Measurements from ENCODE around the gene GALNT18. TPM values are rescaled to one million over a fixed set of nuclear protein-coding genes. Genes with fewer than 3 reads are reported as not detected.

The GALNT18 gene
- total RNA-seq, 1 experiment from 2014 or later: 1.7 TPM

- no peaks in the 10 kb centered on the region for H3K27me3 ChIP-seq (ENCODE audit: insufficient read depth, low read length)
- no peaks in the 10 kb centered on the region for H3K9me3 ChIP-seq (ENCODE audit: control insufficient read depth, low read depth, low read length)
- H3T11ph ChIP-seq (ENCODE audit: low read length): no peak overlapping the region
- no peak overlapping the region for H2BK15ac ChIP-seq (ENCODE audit: low read depth, low read length)
- no peak overlapping the region for H2BK12ac ChIP-seq (ENCODE audit: insufficient read length, low read depth, low read length)
- no peak overlapping the region for H3K9ac ChIP-seq (ENCODE audit: extremely low read depth, insufficient read length, low read length)
- no CpG with 5 or more reads among the region's 11 CpGs for WGBS (ENCODE audit: extremely low coverage, insufficient read length, low lambda C conversion rate)
- H3K79me2 ChIP-seq (ENCODE audit: insufficient read depth, low read length): no peaks in the 10 kb centered on the region
- H3K4ac ChIP-seq (ENCODE audit: low read depth, low read length): no peak overlapping the region
- Mint-ChIP-seq H3K4me1 (peaks cover 17 to 28% of the 10 kb centered on the region in 2 experiments), H3K27me3 (ENCODE audit: low read depth) (peaks cover 4% of the 10 kb centered on the region; the same call in 1 of the 2 replicates), H3K4me3 (no peak overlapping the region; a peak in 1 of 5 replicates), H3K36me3 (ENCODE audit: insufficient read depth in 1 of 3, low read depth in 3 of 3) (peaks cover 0 to 7% (median 2%) of the 10 kb centered on the region in 3 experiments; a peak in 3 of 7 replicates), H3K9me3 (peaks cover 3 to 11% of the 10 kb centered on the region in 2 experiments; a peak in 4 of 5 replicates), H3K27ac (peak overlapping the region; percentile 28 to 95 (median 93); a peak in 6 of 7 replicates)
- TF ChIP-seq CTCF (conservative IDR thresholded peaks at IDR 0.05): no peak
- H3K4me1 ChIP-seq (ENCODE audit: insufficient read depth, low read length): no peaks in the 10 kb centered on the region
- H4K91ac ChIP-seq (ENCODE audit: insufficient read length, low read depth, low read length): no peak overlapping the region
- H3K4me2 ChIP-seq (ENCODE audit: insufficient read depth, insufficient read length, low read length): no peak overlapping the region
- no peak overlapping the region for H3K56ac ChIP-seq (ENCODE audit: insufficient read length, low read depth, low read length)
- H2BK5ac ChIP-seq (ENCODE audit: insufficient read length, low read length): no peak overlapping the region
- no peak overlapping the region for H2AK5ac ChIP-seq (ENCODE audit: insufficient read length, low read length)
- no peak overlapping the region for H3K14ac ChIP-seq (ENCODE audit: insufficient read depth, low read length)
- H4K5ac ChIP-seq (ENCODE audit: insufficient read length, low read depth, low read length): no peak overlapping the region
- no peaks in the 10 kb centered on the region for H4K20me1 ChIP-seq (ENCODE audit: control insufficient read depth, insufficient read depth, insufficient read length)
- peak; percentile 53 for DNase-seq
- no peak overlapping the region for H3K27ac ChIP-seq (ENCODE audit: insufficient read length, low read depth, low read length)
- H2AFZ ChIP-seq (ENCODE audit: low read length): no peak overlapping the region
- no peak overlapping the region for H3K23ac ChIP-seq (ENCODE audit: insufficient read length, low read depth, low read length)
- no peaks in the 10 kb centered on the region for H3K79me1 ChIP-seq (ENCODE audit: insufficient read depth, low read depth, low read length, poor library complexity, severe bottlenecking)
- H4K8ac ChIP-seq (replicated peaks; ENCODE audit: insufficient read length, low read depth, low read length): no peak overlapping the region
- H2BK20ac ChIP-seq (ENCODE audit: low read depth, low read length, poor library complexity, severe bottlenecking): no peak overlapping the region
- H3K18ac ChIP-seq (ENCODE audit: insufficient read length, low read depth, low read length): no peak overlapping the region
- no peaks in the 10 kb centered on the region for H3K23me2 ChIP-seq (ENCODE audit: insufficient read length, low read depth, low read length, poor library complexity, severe bottlenecking)
- no peak overlapping the region for H2BK120ac ChIP-seq (ENCODE audit: low read depth, low read length, poor library complexity, severe bottlenecking)
These were observed 341.7 kb downstream of the GALNT18 start for GRCh38 chr11:11279956-11280689.
